Dermis blood vessel endothelial cell (primary cell): ENCODE data around the gene DRC1. TPM values are rescaled to one million over a fixed set of nuclear protein-coding genes. Genes with fewer than 3 reads are reported as not detected.

Experiments
- DNase-seq: peaks from one replicate; pipeline ENCODE4 v3.0.0; 2010
- total RNA-seq: library from RNA; depleted of rRNA; stranded (reverse); fragments of >200 nt; gene quantifications from 2 replicates; pipeline ENCODE4 v1.2.3, GENCODE V29; 2014

Gene DRC1
- total RNA-seq, 1 donor from 2014 or later: 0.17 TPM

- DNase-seq: no peak
Measured at GRCh38 chr2:26399771-26400376, 1.8 kb upstream of the DRC1 start.

GRCh38 chr2:26400723-26401122 lies 997 bp upstream of the DRC1 start:
- no peak for DNase-seq

- no peak for DNase-seq
Measured at GRCh38 chr2:26407526-26407925, 5.8 kb downstream of the DRC1 start.

GRCh38 chr2:26409785-26410184 lies 8.1 kb downstream of the DRC1 start:
- DNase-seq: no peak

GRCh38 chr2:26410764-26411243 lies 9.1 kb downstream of the DRC1 start:
- no peak for DNase-seq

- no peak for DNase-seq
Measured at GRCh38 chr2:26411419-26411818, 9.7 kb downstream of the DRC1 start.

GRCh38 chr2:26412091-26412673 lies 10.5 kb downstream of the DRC1 start:
- no peak for DNase-seq

GRCh38 chr2:26414311-26414710 lies 12.6 kb downstream of the DRC1 start:
- no peak for DNase-seq

GRCh38 chr2:26421961-26422360 lies 20.2 kb downstream of the DRC1 start:
- no peak for DNase-seq

GRCh38 chr2:26422947-26423629 lies 21.4 kb downstream of the DRC1 start:
- DNase-seq: no peak

- DNase-seq: no peak
Measured at GRCh38 chr2:26423750-26424149, 22.0 kb downstream of the DRC1 start.

GRCh38 chr2:26424221-26424620 lies 22.5 kb downstream of the DRC1 start:
- no peak for DNase-seq

GRCh38 chr2:26428846-26429245 lies 27.1 kb downstream of the DRC1 start:
- no peak for DNase-seq

GRCh38 chr2:26429779-26430578 lies 28.3 kb downstream of the DRC1 start:
- DNase-seq: peak; percentile 39

GRCh38 chr2:26430826-26431225 lies 29.1 kb downstream of the DRC1 start:
- DNase-seq: no peak

- no peak for DNase-seq
Measured at GRCh38 chr2:26432363-26432762, 30.6 kb downstream of the DRC1 start.

GRCh38 chr2:26432859-26433258 lies 31.1 kb downstream of the DRC1 start:
- DNase-seq: no peak

GRCh38 chr2:26435106-26435505 lies 33.4 kb downstream of the DRC1 start:
- no peak for DNase-seq

GRCh38 chr2:26438526-26438925 lies 36.8 kb downstream of the DRC1 start:
- peak; percentile 60 for DNase-seq

GRCh38 chr2:26438926-26439325 lies 37.2 kb downstream of the DRC1 start:
- no peak for DNase-seq

GRCh38 chr2:26442301-26442700 lies 40.6 kb downstream of the DRC1 start:
- no peak for DNase-seq

- DNase-seq: peak; percentile 77
Measured at GRCh38 chr2:26442707-26443106, 41.0 kb downstream of the DRC1 start.

- no peak for DNase-seq
Measured at GRCh38 chr2:26444236-26444635, 42.5 kb downstream of the DRC1 start.
